ENCODE data around the gene C18orf32.
A peak's percentile ranks its signal among the peaks of the same experiment; 100 is the strongest.
"Not testable (repeated sequence)": the region's sequence is repeated elsewhere in the genome, so short reads cannot be mapped to it uniquely, and the experiment has no call there.

Gene C18orf32

GRCh38 chr18:49500201-49500921, 13.3 kb upstream of the C18orf32 start:
- no peak for DNase-seq

- no peak for DNase-seq
Measured at GRCh38 chr18:49499046-49499637, 12.1 kb upstream of the C18orf32 start.

- DNase-seq: no peak
Measured at GRCh38 chr18:49495480-49495879, 8.4 kb upstream of the C18orf32 start.

DNA sequence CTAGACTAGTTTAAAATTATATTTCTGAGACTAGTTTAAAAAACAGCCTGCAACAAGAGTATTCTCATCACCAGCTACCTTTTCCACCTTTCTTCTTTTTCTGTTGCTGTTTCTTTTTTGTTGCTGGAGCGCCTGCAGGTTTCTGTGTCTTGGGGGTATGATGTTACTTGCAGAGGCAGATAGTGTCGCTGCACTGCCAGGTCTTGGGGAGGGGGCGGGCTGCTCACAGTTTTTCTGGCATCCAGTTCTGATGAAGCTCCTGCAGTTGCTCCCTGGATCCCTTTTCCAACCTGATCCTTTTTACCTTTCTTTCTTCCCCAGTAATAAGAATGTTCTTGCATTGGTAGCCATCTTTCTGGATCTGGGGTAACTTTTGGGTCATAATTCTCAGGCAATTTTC, 8.0 kb upstream of the C18orf32 start:
- DNase-seq: no peak

GRCh38 chr18:49494660-49495059, 7.6 kb upstream of the C18orf32 start:
- DNase-seq: no peak

- no peak for DNase-seq
Measured at GRCh38 chr18:49492694-49493033, 5.6 kb upstream of the C18orf32 start.

GRCh38 chr18:49491857-49492693, 5.0 kb upstream of the C18orf32 start, which contains the start of gene RPL17:
Gene RPL17, minus strand, starts transcription at chr18:49492465.
- DNase-seq: peak; percentile 99

GRCh38 chr18:49491534-49491856, 4.5 kb upstream of the C18orf32 start:
- peak; percentile 19 for DNase-seq

- no peak for DNase-seq
Measured at GRCh38 chr18:49490246-49490762, 3.3 kb upstream of the C18orf32 start.

GRCh38 chr18:49487711-49488310, 777 bp upstream of the C18orf32 start:
- DNase-seq: no peak

GRCh38 chr18:49486606-49486952, 455 bp downstream of the C18orf32 start:
- peak; percentile 50 for DNase-seq

GRCh38 chr18:49486134-49486533, 900 bp downstream of the C18orf32 start:
- peak; percentile 16 for DNase-seq

- DNase-seq: no peak
Measured at GRCh38 chr18:49483198-49483597, 3.8 kb downstream of the C18orf32 start.

DNA sequence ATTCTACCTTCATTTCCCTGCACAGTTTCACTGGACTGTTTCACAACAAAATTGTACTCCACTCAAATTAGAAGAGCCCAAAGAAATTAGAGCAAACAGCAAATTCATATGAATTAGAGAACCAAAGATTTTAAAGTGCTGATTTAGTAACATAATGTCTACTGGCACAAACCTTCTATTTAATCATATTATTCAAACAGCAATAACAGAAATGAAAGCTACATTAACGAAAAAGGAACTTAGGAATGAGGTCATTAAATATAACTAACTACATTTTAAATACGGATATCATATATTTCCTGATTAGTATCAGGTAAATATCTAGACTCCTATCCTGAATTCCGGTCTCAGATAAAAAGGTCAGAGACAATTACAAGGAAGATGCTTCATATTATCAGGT, 5.1 kb downstream of the C18orf32 start:
- DNase-seq: peak; percentile 66

DNA sequence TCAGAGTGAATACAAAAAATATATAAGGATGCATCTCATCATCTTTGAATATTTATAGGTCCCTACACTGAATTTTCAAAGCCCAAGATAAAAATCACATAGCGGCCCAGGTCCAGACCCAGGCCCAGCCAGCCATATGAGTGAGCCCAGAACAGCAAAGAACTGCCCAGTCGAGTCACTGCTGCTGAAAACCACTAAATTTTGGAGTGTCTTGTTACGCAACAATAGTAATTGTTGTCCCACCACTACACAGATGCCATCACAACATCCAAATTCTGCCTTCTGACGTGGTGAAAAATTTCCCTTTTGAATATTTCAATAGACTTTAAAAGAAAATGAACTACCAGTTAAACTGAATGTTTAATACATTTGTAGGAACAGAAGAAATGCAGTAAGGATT, 5.7 kb downstream of the C18orf32 start:
- DNase-seq: no peak

- DNase-seq: no peak
Measured at GRCh38 chr18:49479381-49480137, 7.5 kb downstream of the C18orf32 start.

GRCh38 chr18:49476664-49477411, 10.2 kb downstream of the C18orf32 start:
- DNase-seq: peak; percentile 82

- not testable (repeated sequence) for DNase-seq
Measured at GRCh38 chr18:49474935-49475334, 12.1 kb downstream of the C18orf32 start.

DNA sequence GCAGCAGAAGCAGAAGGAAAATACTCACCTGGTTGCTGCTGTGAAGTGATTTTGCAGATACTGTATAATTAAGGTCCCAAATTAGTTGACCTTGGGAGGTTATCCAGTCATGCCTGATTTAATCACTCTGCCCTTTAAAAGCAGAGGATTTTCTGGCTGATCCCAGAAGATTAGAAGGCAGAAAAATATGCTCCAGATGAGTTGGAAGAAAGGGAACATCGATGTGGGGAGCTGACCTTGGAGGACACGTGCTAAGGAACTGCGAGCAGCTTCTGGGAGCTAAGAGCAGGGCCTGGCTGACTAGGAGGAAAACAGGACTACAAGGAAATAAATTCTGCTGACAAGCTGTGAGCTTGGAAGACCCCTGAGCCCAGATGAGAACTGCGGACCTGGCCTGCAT, 13.3 kb downstream of the C18orf32 start:
- DNase-seq: no peak

GRCh38 chr18:49472459-49472858, 14.6 kb downstream of the C18orf32 start:
- DNase-seq: no peak

DNA sequence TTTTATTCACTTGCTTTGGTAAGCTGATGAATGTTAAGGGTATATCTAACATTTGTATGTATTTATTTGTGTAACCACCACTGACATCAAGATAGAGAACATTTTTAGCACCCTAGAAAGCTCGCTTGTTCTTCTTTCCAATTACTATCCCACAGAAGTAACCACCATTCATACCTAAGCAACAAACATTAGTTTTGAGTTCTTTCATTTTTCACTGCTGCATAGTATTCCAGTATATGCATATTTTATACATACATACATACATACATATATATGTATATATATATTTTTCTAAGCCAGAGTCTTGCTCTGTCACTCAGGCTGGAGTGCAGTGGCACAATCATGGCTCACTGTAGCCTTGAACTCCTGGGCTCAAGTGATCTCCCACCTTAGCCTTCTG, 15.5 kb downstream of the C18orf32 start:
- no peak for DNase-seq

- no peak for DNase-seq
Measured at GRCh38 chr18:49467599-49467998, 19.4 kb downstream of the C18orf32 start.
